Esophagus muscularis mucosa (tissue), 3 donors: Measurements from ENCODE around the gene JPH3.

Experiments used
- POLR2A ChIP-seq: fragments of 450-650 bp; IDR thresholded peaks from one replicate; pipeline ENCODE4 v1.6.1; 2017; ENCODE audit warnings: antibody characterized with exemption, moderate library complexity, mild to moderate bottlenecking, low read depth
- TF ChIP-seq, protein P1 (sequence below), 3 experiments: fragments of 200-600 bp in 2 of 3; fragments of 450-650 bp in 1 of 3; sonication (generic) in 2 of 3; IDR thresholded peaks; one replicate each; pipeline ENCODE4 v1.5.1; 2017 to 2019; ENCODE audit warnings: antibody characterized with exemption in 3 of 3, mild to moderate bottlenecking in 2 of 3, moderate library complexity in 1 of 3

- TF ChIP-seq, protein P1, sequence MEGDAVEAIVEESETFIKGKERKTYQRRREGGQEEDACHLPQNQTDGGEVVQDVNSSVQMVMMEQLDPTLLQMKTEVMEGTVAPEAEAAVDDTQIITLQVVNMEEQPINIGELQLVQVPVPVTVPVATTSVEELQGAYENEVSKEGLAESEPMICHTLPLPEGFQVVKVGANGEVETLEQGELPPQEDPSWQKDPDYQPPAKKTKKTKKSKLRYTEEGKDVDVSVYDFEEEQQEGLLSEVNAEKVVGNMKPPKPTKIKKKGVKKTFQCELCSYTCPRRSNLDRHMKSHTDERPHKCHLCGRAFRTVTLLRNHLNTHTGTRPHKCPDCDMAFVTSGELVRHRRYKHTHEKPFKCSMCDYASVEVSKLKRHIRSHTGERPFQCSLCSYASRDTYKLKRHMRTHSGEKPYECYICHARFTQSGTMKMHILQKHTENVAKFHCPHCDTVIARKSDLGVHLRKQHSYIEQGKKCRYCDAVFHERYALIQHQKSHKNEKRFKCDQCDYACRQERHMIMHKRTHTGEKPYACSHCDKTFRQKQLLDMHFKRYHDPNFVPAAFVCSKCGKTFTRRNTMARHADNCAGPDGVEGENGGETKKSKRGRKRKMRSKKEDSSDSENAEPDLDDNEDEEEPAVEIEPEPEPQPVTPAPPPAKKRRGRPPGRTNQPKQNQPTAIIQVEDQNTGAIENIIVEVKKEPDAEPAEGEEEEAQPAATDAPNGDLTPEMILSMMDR (IDR thresholded peaks at IDR 0.05): no peak
- no peak for TF ChIP-seq POLR2A
Measured at GRCh38 chr16:87634411-87634810, 32.1 kb downstream of the JPH3 start.
